22Rv1 (cell line): Measurements from ENCODE around the gene GJB6.
"Not testable (repeated sequence)": the region's sequence is repeated elsewhere in the genome, so short reads cannot be mapped to it uniquely, and the experiment has no call there.

Source experiments
- H3K27ac ChIP-seq: fragments of 450-650 bp; 2 replicates; pipeline ENCODE4 v1.5.1; 2017
- CTCF ChIP-seq: fragments of 450-650 bp; IDR thresholded peaks from 2 replicates; pipeline ENCODE4 v1.5.1; 2017; ENCODE audit warnings: mild to moderate bottlenecking
- ZFX ChIP-seq: fragments of 450-650 bp; IDR thresholded peaks from 2 replicates; pipeline ENCODE4 v1.6.1; 2017; ENCODE audit warnings: antibody characterized with exemption, borderline replicate concordance

Gene GJB6

GRCh38 chr13:20231839-20232555, at the start of gene GJB6:
Gene GJB6 (minus strand): TSS chr13:20232319. CDS start chr13:20223480, 8,839 bp downstream.
- no peak within 1 kb of the TSS for H3K27ac ChIP-seq
- TF ChIP-seq CTCF, result peak; percentile 56
- no peak for TF ChIP-seq ZFX

- H3K27ac ChIP-seq, result not testable (repeated sequence)
Observed at GRCh38 chr13:20276901-20277300, 44.8 kb upstream of the GJB6 start.

- no peak for TF ChIP-seq CTCF
- TF ChIP-seq ZFX, result no peak
Observed at GRCh38 chr13:20274466-20274865, 42.3 kb upstream of the GJB6 start.

GRCh38 chr13:20272588-20273171, 40.6 kb upstream of the GJB6 start:
- TF ChIP-seq ZFX, result no peak
- no peak for TF ChIP-seq CTCF
- no peak overlapping the region for H3K27ac ChIP-seq

More at GRCh38 chr13:20274466-20274865, 42.3 kb upstream of the GJB6 start:
- H3K27ac ChIP-seq, result no peak overlapping the region

- H3K27ac ChIP-seq, result no peak overlapping the region
- TF ChIP-seq ZFX, result no peak
- TF ChIP-seq CTCF, result no peak
Observed at GRCh38 chr13:20272104-20272503, 40.0 kb upstream of the GJB6 start.

- H3K27ac ChIP-seq, result no peak overlapping the region
Observed at GRCh38 chr13:20271441-20271840, 39.3 kb upstream of the GJB6 start.

GRCh38 chr13:20270163-20270865, 38.2 kb upstream of the GJB6 start:
- H3K27ac ChIP-seq, result no peak overlapping the region

More at GRCh38 chr13:20271441-20271840, 39.3 kb upstream of the GJB6 start:
- no peak for TF ChIP-seq ZFX
- TF ChIP-seq CTCF, result no peak

More at GRCh38 chr13:20270163-20270865, 38.2 kb upstream of the GJB6 start:
- TF ChIP-seq ZFX (no peak), CTCF (no peak)
